ENCODE data around the gene RNF40. TPM values are rescaled to one million over a fixed set of nuclear protein-coding genes. Genes with fewer than 3 reads are reported as not detected.
A peak's percentile ranks its signal among the peaks of the same experiment; 100 is the strongest.
"Not testable (repeated sequence)": the region's sequence is repeated elsewhere in the genome, so short reads cannot be mapped to it uniquely, and the experiment has no call there.

Gene RNF40
- total RNA-seq, 1 experiment from 2014 or later = 48.2 TPM

DNA sequence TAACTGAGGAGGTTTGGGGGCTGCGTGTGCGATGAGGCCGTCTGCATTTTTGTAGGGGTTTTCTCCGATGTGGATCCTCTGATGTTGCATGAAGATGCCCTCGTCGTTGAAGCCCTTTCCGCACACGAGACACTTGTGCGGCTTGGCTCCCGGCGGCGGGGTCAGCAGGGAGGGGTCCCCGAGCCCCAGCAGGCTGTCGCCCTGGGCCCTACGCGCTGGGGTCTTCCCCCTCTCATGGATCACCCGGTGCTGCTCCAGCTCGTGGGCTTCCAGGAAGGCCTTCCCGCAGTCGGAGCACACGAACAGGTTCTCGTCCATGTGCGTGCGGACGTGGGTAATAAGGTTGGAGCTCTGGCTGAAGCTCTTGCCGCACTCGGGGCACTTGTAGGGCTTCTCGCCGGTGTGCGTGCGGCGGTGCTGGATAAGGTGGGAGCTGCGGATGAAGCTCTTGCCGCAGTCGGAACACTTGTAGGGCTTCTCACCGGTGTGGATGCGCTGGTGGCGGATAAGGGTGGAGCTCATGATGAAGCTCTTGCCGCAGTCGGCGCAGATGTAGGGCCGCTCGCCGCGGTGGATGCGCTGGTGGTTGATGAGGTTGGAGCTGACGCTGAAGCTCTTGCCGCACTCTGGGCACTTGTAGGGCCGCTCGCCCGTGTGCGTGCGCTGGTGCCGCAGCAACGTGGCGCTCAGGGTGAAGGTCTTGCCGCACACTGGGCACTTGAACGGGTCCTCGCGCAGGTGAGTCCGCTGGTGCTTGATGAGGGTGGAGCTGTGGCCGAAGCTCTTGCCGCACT, 20.6 kb downstream of the RNF40 start:
- no peak for DNase-seq (ENCODE audit: low read depth)

DNA sequence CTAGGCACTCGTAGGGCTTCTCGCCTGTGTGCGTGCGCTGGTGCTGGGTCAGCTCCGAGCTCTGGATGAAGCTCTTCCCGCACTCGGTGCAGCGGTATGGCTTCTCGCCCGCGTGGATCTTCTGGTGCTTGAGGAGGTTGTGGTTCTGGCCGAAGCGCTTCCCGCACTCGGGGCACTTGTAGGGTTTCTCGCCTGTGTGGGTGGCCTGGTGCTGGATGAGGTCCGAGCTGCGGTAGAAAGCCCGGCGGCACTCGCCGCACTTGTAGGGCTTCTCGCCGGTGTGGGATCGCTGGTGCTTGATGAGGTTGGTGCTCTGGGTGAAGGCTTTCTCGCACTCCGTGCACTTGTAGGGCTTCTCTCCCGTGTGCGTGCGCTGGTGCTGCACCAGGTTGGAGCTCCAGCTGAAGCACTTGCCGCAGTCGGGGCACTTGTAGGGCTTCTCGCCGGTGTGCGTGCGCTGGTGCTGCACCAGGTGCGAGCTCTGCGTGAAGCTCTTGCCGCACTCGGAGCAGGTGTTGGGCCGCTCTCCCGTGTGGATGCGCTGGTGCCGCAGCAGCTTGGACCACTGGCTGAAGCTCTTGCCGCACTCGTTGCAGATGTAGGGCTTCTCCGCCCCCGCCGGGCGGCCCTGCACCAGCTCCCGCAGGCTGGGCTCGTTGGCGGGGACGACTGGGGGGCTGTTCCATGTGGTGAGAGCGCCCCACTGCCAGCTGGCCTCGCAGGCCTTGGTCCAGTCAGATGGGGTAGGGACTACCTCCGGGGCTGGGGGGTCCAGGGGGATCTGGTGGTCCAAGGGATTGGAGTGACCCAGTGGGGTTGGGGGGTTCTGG, 21.4 kb downstream of the RNF40 start:
- DNase-seq (ENCODE audit: low read depth) = no peak

GRCh38 chr16:30784215-30784614, 22.1 kb downstream of the RNF40 start:
- DNase-seq (ENCODE audit: low read depth) = no peak

GRCh38 chr16:30785126-30786106, 23.3 kb downstream of the RNF40 start:
- DNase-seq (ENCODE audit: low read depth) = no peak

DNA sequence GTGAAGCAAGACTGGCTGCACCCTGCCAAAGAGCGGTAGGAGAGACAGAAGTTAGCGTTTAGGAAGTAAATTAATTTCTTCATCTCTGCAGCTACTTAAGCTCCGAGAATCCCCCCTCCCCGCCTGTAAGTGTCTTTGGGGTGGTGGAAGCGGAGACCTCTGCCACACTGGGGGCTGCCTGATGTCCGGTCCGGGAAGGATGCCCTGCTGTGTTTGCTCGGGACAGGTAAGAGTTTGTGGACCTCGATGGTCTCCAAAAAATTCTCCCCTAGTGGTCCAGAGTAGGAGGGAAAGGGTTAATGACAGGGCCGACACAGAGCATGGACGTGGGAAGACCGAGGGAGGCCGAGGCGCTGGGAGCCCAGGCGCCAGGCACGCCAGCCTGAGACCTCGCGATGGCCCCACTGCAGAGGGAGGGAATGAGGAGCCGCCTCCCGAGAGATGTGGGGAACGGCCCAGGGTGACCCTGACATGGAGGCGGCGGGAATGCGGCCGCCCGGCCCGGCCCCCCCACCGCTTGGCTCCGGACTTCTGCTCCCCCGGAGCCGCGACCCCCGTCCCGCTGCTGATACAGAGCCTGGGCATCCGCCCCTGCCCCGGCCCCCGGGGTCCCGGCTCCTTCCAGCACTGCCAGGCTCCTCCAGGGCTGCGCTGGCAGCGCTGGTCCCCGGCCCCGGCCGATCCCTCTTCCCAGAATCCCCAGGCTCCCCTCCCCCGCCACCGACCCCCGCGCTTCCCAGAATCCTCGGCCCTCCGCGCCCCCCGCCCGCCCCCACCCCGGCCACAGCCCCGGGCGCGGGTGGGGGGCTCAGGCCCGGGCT, 24.2 kb downstream of the RNF40 start:
- DNase-seq (ENCODE audit: low read depth) = peak; percentile 63

GRCh38 chr16:30786936-30787612, 25.0 kb downstream of the RNF40 start, which contains the start of gene ZNF629:
Gene ZNF629, minus strand, starts transcription at chr16:30787205. Its CDS starts 2,723 bp downstream, at chr16:30784482.
- DNase-seq (ENCODE audit: low read depth) = peak; percentile 74

- no peak for DNase-seq (ENCODE audit: low read depth)
These were observed 25.7 kb downstream of the RNF40 start for GRCh38 chr16:30787613-30788378.

DNA sequence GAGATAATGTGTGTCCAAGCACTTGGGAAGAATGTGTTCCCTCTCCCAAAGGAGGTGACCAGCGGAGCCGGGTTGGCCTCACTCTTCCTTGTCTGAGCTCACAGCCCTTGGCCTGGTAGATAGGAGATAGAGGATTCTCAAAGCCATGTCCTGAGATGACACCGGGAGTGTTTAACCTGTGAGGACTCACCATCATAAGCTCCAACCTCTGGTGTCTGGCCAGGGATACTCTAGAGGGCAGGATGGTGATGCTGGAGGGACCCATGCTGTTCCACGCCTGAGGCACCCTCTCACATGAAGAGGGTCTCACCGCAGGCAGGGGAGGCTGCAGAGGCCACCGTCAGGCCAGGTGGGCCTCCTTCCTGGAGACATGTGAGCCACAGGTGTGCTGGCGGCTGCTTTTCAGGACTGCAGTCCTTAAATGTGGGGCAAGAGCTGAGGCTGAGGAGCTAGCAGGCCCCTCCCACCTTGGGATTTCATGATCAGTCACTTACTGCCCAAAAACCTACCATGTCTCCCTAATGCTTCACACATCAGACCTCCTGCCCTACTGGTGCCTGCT, 31.5 kb downstream of the RNF40 start:
- DNase-seq (ENCODE audit: low read depth) = no peak

- no peak for DNase-seq (ENCODE audit: low read depth)
These were observed 32.5 kb downstream of the RNF40 start for GRCh38 chr16:30794634-30795033.

- no peak for DNase-seq (ENCODE audit: low read depth)
These were observed 35.7 kb downstream of the RNF40 start for GRCh38 chr16:30797670-30798309.

GRCh38 chr16:30802936-30803335, 40.8 kb downstream of the RNF40 start:
- DNase-seq (ENCODE audit: low read depth) = no peak

- no peak for DNase-seq (ENCODE audit: low read depth)
These were observed 42.9 kb downstream of the RNF40 start for GRCh38 chr16:30805056-30805369.

GRCh38 chr16:30805370-30806169, 43.4 kb downstream of the RNF40 start:
- DNase-seq (ENCODE audit: low read depth) = peak; percentile 82

DNA sequence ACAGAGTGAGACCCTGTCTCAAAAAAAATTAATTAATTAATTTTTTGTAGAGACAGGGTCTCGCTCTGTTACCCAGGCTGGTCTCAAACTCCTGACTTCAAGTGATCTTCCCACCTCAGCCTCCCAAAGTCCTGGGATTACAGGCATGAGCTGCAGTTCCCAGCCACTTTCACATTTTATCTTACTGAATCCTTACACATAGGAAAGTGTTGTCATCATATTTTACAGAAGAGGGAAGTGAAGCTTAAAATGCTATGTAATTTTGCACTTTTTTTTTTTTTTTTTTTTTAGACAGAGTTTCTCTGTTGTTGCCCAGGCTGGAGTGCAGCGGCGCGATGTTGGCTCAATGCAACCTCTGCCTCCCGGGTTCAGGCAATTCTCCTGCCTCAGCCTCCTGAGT, 46.0 kb downstream of the RNF40 start:
- DNase-seq (ENCODE audit: low read depth) = no peak

GRCh38 chr16:30808890-30809426, 46.8 kb downstream of the RNF40 start:
- not testable (repeated sequence) for DNase-seq (ENCODE audit: low read depth)

DNA sequence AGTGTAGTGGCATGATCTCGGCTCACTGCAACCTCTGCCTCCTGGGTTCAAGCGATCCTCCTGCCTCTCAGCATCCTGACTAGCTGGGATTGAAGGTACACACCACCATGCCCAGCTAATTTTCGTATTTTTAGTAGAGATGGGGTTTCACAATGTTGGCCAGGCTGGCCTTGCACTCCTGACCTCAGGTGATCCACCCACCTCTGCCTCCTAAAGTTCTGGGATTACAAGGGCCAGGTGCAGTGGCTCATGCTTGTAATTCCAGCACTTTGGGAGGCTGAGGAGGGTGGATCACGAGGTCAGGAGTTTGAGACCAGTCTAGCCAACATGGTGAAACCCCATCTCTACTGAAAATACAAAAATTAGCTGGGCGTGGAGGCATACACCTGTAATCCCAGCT, 47.6 kb downstream of the RNF40 start:
- not testable (repeated sequence) for DNase-seq (ENCODE audit: low read depth)

GRCh38 chr16:30813821-30814189, 51.7 kb downstream of the RNF40 start:
- no peak for DNase-seq (ENCODE audit: low read depth)

DNA sequence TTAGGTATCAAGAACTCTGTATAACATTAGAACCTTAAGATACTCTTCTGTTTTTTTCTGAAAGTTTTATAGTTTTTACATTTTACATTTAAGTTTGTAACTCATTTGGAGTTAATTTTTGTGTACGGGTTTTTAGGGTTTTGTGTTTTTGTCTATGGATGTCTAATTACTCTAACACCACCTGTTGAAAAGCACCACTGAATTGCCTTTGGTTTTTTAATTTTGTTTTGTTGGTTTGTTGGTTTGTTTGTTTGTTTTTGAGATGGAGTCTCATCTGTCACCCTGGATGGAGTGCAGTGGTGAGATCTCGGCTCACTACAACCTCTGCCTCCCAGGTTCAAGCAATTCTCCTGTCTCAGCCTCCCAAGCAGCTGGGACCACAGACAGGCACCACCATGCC, 54.6 kb downstream of the RNF40 start:
- no peak for DNase-seq (ENCODE audit: low read depth)

Data from RPMI7951 (cell line).